GM12878 (cell line): ENCODE data around the gene ECI1. TPM values are rescaled to one million over a fixed set of nuclear protein-coding genes. Genes with fewer than 3 reads are reported as not detected.

Experiments
- ATAC-seq: fragments of 200-7000 bp; cut with Tn5 transposase; 3 replicates; pipeline ENCODE4 v1.9.1; 2020; ENCODE audit warnings: mild to moderate bottlenecking, moderate library complexity
- BruUV-seq: library from RNA; stranded (reverse); fragments of 400-500 nt; replicated peaks from 2 replicates; lab custom pipeline; 2021; lab: Mats Ljungman, UMichigan
- CTCF ChIA-PET: fragments of 300-600 bp; sonication (Branson Sonifier 250); formaldehyde crosslinking; extraction: SDS; loops from one replicate; lab custom pipeline; 2021; ENCODE audit warnings: inconsistent platforms; lab: Yijun Ruan, JAX
- POLR2A ChIA-PET: fragments of 350-600 bp; formaldehyde crosslinking; extraction: SDS; loops from one replicate; lab custom pipeline; 2021; ENCODE audit warnings: inconsistent platforms; lab: Charles Lee
- RAD21 ChIA-PET: fragments of 300-600 bp; sonication (Branson Sonifier 250); formaldehyde crosslinking; loops from one replicate; lab custom pipeline; 2023; ENCODE audit warnings: antibody characterized with exemption; ENCODE audit not compliant: unreplicated experiment; lab: Charles Lee
- SMC1A ChIA-PET: fragments of 300-600 bp; sonication (Branson Sonifier 250); formaldehyde crosslinking; loops from one replicate; lab custom pipeline; 2023; ENCODE audit not compliant: unreplicated experiment, uncharacterized antibody; lab: Charles Lee
- DNase-seq: peaks from one replicate; pipeline ENCODE4 v3.0.0-alpha.2; 2011; ENCODE audit warnings: low read depth, low spot score
- FAIRE-seq: peaks from 3 replicates; lab custom pipeline; 2011; peaks lifted over from hg19 to GRCh38; lab: Jason Lieb, UNC
- H2AFZ ChIP-seq: 2 replicates; pipeline ENCODE4 v1.6.0; 2011; ENCODE audit warnings: low read depth, low read length, control low read depth; ENCODE audit not compliant: control insufficient read depth
- H3K27ac ChIP-seq: 2 replicates; pipeline ENCODE4 v1.5.1; 2011; ENCODE audit warnings: control low read depth; ENCODE audit not compliant: control insufficient read depth, insufficient read depth
- H3K27me3 ChIP-seq, 2 experiments: replicated peaks in 1 of 2; 2 replicates each; pipeline versions ENCODE4 v1.6.0 to v1.6.1; 2011; ENCODE audit warnings: low read length in 1 of 2; ENCODE audit not compliant: control insufficient read depth in 2 of 2, insufficient read depth in 2 of 2
- H3K36me3 ChIP-seq, 2 experiments: 2 replicates each; pipeline ENCODE4 v1.5.1; 2011; ENCODE audit warnings: low read length in 1 of 2; ENCODE audit not compliant: control insufficient read depth in 2 of 2, insufficient read depth in 2 of 2
- H3K4me1 ChIP-seq: 2 replicates; pipeline ENCODE4 v1.6.1; 2011; ENCODE audit warnings: mild to moderate bottlenecking, low read length, moderate library complexity, mixed read lengths; ENCODE audit not compliant: control insufficient read depth, insufficient read depth
- H3K4me2 ChIP-seq: 2 replicates; pipeline ENCODE4 v1.6.0; 2011; ENCODE audit warnings: control low read depth; ENCODE audit not compliant: control insufficient read depth, insufficient read depth
- H3K4me3 ChIP-seq: fragments of 200-600 bp; sonication (generic); 2 replicates; pipeline ENCODE4 v1.5.1; 2016
- H3K79me2 ChIP-seq: 2 replicates; pipeline ENCODE4 v1.6.0; 2011; ENCODE audit warnings: low read length; ENCODE audit not compliant: control insufficient read depth, insufficient read depth
- H3K9ac ChIP-seq: 2 replicates; pipeline ENCODE4 v1.8.0; 2011; ENCODE audit warnings: low read length, control low read depth, mixed read lengths; ENCODE audit not compliant: control insufficient read depth, insufficient read depth
- H3K9me3 ChIP-seq: replicated peaks from 3 replicates; pipeline ENCODE4 v1.5.1; 2011; ENCODE audit warnings: mild to moderate bottlenecking, low read length; ENCODE audit not compliant: control insufficient read depth, insufficient read depth
- H4K20me1 ChIP-seq: 2 replicates; pipeline ENCODE4 v1.6.0; 2011; ENCODE audit not compliant: control insufficient read depth, insufficient read depth
- ATF7 ChIP-seq: fragments of 450-650 bp; IDR thresholded peaks from 2 replicates; pipeline ENCODE4 v1.6.1; 2016; ENCODE audit warnings: low read depth, mild to moderate bottlenecking
- CBFB ChIP-seq: IDR thresholded peaks from 2 replicates; pipeline ENCODE4 v1.6.1; 2016; ENCODE audit warnings: antibody characterized with exemption, low read depth
- EED ChIP-seq: sonication (generic); IDR thresholded peaks from 2 replicates; pipeline ENCODE4 v1.6.1; 2016; ENCODE audit warnings: antibody characterized with exemption, low read depth
- HCFC1 ChIP-seq: fragments of 150-350 bp; IDR thresholded peaks from 2 replicates; pipeline ENCODE4 v1.6.1; 2014; ENCODE audit warnings: low read length
- HDAC6 ChIP-seq: fragments of 200-600 bp; sonication (generic); IDR thresholded peaks from one replicate; pipeline ENCODE4 v1.8.0; 2017; ENCODE audit warnings: antibody characterized with exemption; ENCODE audit not compliant: unreplicated experiment
- LARP7 ChIP-seq: fragments of 450-650 bp; IDR thresholded peaks from 2 replicates; pipeline ENCODE4 v1.6.1; 2017; ENCODE audit warnings: mild to moderate bottlenecking
- MAX ChIP-seq: IDR thresholded peaks from 2 replicates; pipeline ENCODE4 v1.6.1; 2012; ENCODE audit warnings: low read depth, low read length, improper control_type of control experiment
- MEF2B ChIP-seq: fragments of 450-650 bp; IDR thresholded peaks from 2 replicates; pipeline ENCODE4 v1.6.1; 2018; ENCODE audit warnings: mild to moderate bottlenecking, moderate library complexity; ENCODE audit not compliant: partially characterized antibody, poor library complexity, severe bottlenecking
- MTA2 ChIP-seq: fragments of 450-650 bp; IDR thresholded peaks from 2 replicates; pipeline ENCODE4 v1.6.1; 2016; ENCODE audit warnings: low read depth, mild to moderate bottlenecking, moderate library complexity
- NFXL1 ChIP-seq: fragments of 450-650 bp; IDR thresholded peaks from 2 replicates; pipeline ENCODE4 v1.6.1; 2017; ENCODE audit warnings: antibody characterized with exemption, mild to moderate bottlenecking, borderline replicate concordance
- NFYB ChIP-seq: IDR thresholded peaks from 2 replicates; pipeline ENCODE4 v1.6.1; 2011; ENCODE audit warnings: low read depth, mild to moderate bottlenecking, low read length, improper control_type of control experiment, moderate library complexity; ENCODE audit not compliant: insufficient read depth
- NR2C1 ChIP-seq: fragments of 450-650 bp; IDR thresholded peaks from 2 replicates; pipeline ENCODE4 v1.6.1; 2017; ENCODE audit warnings: antibody characterized with exemption, mild to moderate bottlenecking, moderate library complexity
- PAX5 ChIP-seq: IDR thresholded peaks from 2 replicates; pipeline ENCODE4 v1.6.1; 2011; ENCODE audit warnings: low read depth, low read length, borderline replicate concordance
- PKNOX1 ChIP-seq: fragments of 450-650 bp; IDR thresholded peaks from 2 replicates; pipeline ENCODE4 v1.6.1; 2016; ENCODE audit warnings: mild to moderate bottlenecking
- POU2F2 ChIP-seq: IDR thresholded peaks from 3 replicates; pipeline ENCODE4 v1.6.1; 2011; ENCODE audit warnings: low read depth, mild to moderate bottlenecking, low read length, borderline replicate concordance
- RAD21 ChIP-seq: IDR thresholded peaks from 2 replicates; pipeline ENCODE4 v1.6.1; 2011; ENCODE audit warnings: mild to moderate bottlenecking, low read depth, low read length, moderate library complexity; ENCODE audit not compliant: insufficient read depth
- RBBP5 ChIP-seq: fragments of 200-600 bp; sonication (generic); conservative IDR thresholded peaks from 2 replicates; pipeline ENCODE4 v1.6.1; 2016
- SKIL ChIP-seq: fragments of 450-650 bp; IDR thresholded peaks from 2 replicates; pipeline ENCODE4 v1.6.1; 2017; ENCODE audit warnings: mild to moderate bottlenecking, low read depth, inconsistent platforms; ENCODE audit not compliant: poor library complexity, severe bottlenecking
- SMAD5 ChIP-seq: IDR thresholded peaks from 2 replicates; pipeline ENCODE4 v1.6.1; 2016; ENCODE audit warnings: antibody characterized with exemption, low read depth
- SPI1 ChIP-seq: IDR thresholded peaks from 2 replicates; pipeline ENCODE4 v1.6.1; 2011; ENCODE audit warnings: low read depth, mild to moderate bottlenecking, low read length, moderate library complexity, borderline replicate concordance; ENCODE audit not compliant: insufficient read depth
- WGBS: methylation state at CpG from one replicate; pipeline ENCODE4 v1.1.6; 2016; ENCODE audit warnings: low lambda C conversion rate; ENCODE audit not compliant: insufficient replicate concordance, insufficient coverage; ENCODE audit errors: missing lambda C conversion rate; 5-methylcytosine and 5-hydroxymethylcytosine counted together
- in situ Hi-C: fragments of 300-500 bp; cut with MboI; formaldehyde crosslinking; loops from 9 replicates; pipeline ENCODE4 v1.14.3; 2018; ENCODE audit warnings: mixed read lengths
- intact Hi-C: fragments of 100-400 bp; cut with micrococcal nuclease; formaldehyde crosslinking; loops from one replicate; pipeline ENCODE4 v1.14.2; 2022; ENCODE audit not compliant: unreplicated experiment
- polyA plus RNA-seq, 11 experiments: library from polyadenylated mRNA; depleted of rRNA in 4 of 11; unstranded in 6 of 11; stranded (reverse) in 5 of 11; fragments of >200 nt; fragmentation: Nextera tagmentation in 4 of 11; fragmentation: Illumina TruSeq in 1 of 11; extraction: Ambion mirVana in 4 of 11; extraction: Trizol in 1 of 11; gene quantifications; 1 replicate in 1 of 11; 2 replicates in 10 of 11; pipeline versions ENCODE4 v1.2.1 to v1.2.3, GENCODE V29; 2011 to 2016; ENCODE audit warnings: inconsistent platforms in 2 of 11, missing spikeins in 2 of 11, low read depth in 1 of 11
- total RNA-seq, 4 experiments: library from RNA; depleted of rRNA in 3 of 4; stranded (reverse); fragments of >200 nt in 3 of 4; fragmentation: Illumina TruSeq in 1 of 4; extraction: Trizol in 1 of 4; gene quantifications; 2 replicates each; pipeline versions ENCODE4 v1.2.1 to v1.2.3, GENCODE V29; 2013 to 2021
- TF ChIP-seq, protein P1 (sequence below): IDR thresholded peaks from 2 replicates; pipeline ENCODE4 v1.6.1; 2011; ENCODE audit warnings: borderline replicate concordance, low read depth, mild to moderate bottlenecking, moderate library complexity, low read length; ENCODE audit not compliant: insufficient read depth, poor library complexity, severe bottlenecking

The ECI1 gene
- total and polyA plus RNA-seq, 10 of the 15 experiments (the other 5 are each of a cell fraction or from before 2014, with no cell fraction given), result 2.2 to 82.1 (median 24.8) TPM

- TF ChIP-seq, protein P1, sequence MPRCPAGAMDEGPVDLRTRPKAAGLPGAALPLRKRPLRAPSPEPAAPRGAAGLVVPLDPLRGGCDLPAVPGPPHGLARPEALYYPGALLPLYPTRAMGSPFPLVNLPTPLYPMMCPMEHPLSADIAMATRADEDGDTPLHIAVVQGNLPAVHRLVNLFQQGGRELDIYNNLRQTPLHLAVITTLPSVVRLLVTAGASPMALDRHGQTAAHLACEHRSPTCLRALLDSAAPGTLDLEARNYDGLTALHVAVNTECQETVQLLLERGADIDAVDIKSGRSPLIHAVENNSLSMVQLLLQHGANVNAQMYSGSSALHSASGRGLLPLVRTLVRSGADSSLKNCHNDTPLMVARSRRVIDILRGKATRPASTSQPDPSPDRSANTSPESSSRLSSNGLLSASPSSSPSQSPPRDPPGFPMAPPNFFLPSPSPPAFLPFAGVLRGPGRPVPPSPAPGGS, result no peak
- no peak for TF ChIP-seq EED
- no peak for TF ChIP-seq MAX
- no peak for TF ChIP-seq NFYB
- TF ChIP-seq, all 136 proteins: peak for 0
These were observed 51.1 kb downstream of the ECI1 start (continued) for GRCh38 chr16:2200313-2200712.

DNA sequence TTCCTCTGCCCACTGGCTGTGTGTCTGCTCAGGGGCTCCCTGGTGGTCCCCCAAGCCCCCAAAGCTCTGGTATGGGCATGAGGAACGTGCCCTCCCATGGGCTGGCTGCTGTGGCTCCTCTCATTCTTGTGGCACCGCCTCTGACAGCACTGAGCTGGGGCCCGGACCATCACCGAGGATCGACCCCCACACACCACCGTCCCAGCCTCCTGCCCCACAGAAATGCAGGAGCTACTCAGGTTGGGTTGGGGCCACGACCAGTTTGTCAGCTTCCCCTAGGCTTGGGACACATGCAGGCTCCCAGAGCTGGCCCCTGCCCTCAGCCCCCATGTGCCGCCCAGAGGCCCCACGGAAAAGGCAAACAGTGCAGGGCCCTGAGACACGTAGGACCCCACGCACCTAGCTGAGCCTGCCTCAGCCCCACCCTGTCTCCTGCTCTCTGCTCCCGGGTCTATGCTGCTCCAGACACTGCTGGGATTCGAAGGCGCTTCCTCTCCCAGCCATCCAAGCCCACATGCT is 51.7 kb downstream of the ECI1 start:
- RAD21 ChIA-PET, result no interaction called here
- in situ Hi-C loops (no loop called here), intact Hi-C loops (no loop called here)
- ATAC-seq (no peak), FAIRE-seq (no peak), DNase-seq (no peak)
- Histone ChIP-seq H3K27me3 (peaks cover 12% of the 10 kb centered on the region in 2 experiments), H3K9ac (no peak overlapping the region), H3K4me1 (no peaks in the 10 kb centered on the region; the same call in 1 of the 2 replicates), H3K36me3 (no peaks in the 10 kb centered on the region), H3K4me2 (no peak overlapping the region), H3K79me2 (no peaks in the 10 kb centered on the region), H3K27ac (no peak overlapping the region), H2AFZ (no peak overlapping the region), H3K4me3 (no peak overlapping the region), H3K9me3 (no peaks in the 10 kb centered on the region), H4K20me1 (no peaks in the 10 kb centered on the region)
- POLR2A ChIA-PET, result no interaction called here
- CTCF ChIA-PET, result interaction anchor here (0.6 kb wide), 1 partner anchor 198 kb away, joined by 3 read pairs; no protein-coding TSS in a partner anchor
- SMC1A ChIA-PET, result no interaction called here
- no TSS peak for BruUV-seq
- 40% methylated on average over 14 of the region's 14 CpGs for WGBS
- TF ChIP-seq SPI1, result no peak
- no peak for TF ChIP-seq POU2F2
- no peak for TF ChIP-seq RBBP5
- no peak for TF ChIP-seq PKNOX1
- TF ChIP-seq SKIL, result no peak
- no peak for TF ChIP-seq MEF2B
- TF ChIP-seq LARP7, result no peak
- no peak for TF ChIP-seq NFXL1
- TF ChIP-seq ATF7, result no peak
- TF ChIP-seq CBFB, result no peak
- TF ChIP-seq RAD21, result no peak
- TF ChIP-seq HDAC6, result no peak
- TF ChIP-seq PAX5, result no peak
- no peak for TF ChIP-seq NR2C1
- TF ChIP-seq SMAD5, result no peak
- no peak for TF ChIP-seq HCFC1
- no peak for TF ChIP-seq MTA2
